Measurements from ENCODE around the gene IQGAP2. TPM values are rescaled to one million over a fixed set of nuclear protein-coding genes. Genes with fewer than 3 reads are reported as not detected.

Gene IQGAP2
- total RNA-seq, 6 experiments from 2014 or later = 96.4 to 152 (median 123) TPM

GRCh38 chr5:76419597-76420298, 16.7 kb downstream of the IQGAP2 start:
- H3K4me1 ChIP-seq = peaks cover 0 to 35% (median 10%) of the 10 kb centered on the region in 4 donors
- DNase-seq (no peak), ATAC-seq (no peak)
- no peak overlapping the region for H3K27ac ChIP-seq
- no peaks in the 10 kb centered on the region for H3K36me3 ChIP-seq
- H3K4me3 ChIP-seq = no peak overlapping the region
- WGBS (ENCODE audit: insufficient coverage, low coverage, low lambda C conversion rate, missing lambda C conversion rate) = 100% methylated on average over 1 of the region's 1 CpG
- intact Hi-C loops (cut with DNase I) = loop anchor here in 1 of 2 donors (10.0 kb wide), 1 partner anchor 45 kb away; no protein-coding TSS in a partner anchor
- TF ChIP-seq POLR2A (IDR thresholded peaks at IDR 0.05) = no peak
- no peak for TF ChIP-seq CTCF (IDR thresholded peaks at IDR 0.05)
- H3K9me3 ChIP-seq = no peaks in the 10 kb centered on the region
- no peaks in the 10 kb centered on the region for H3K27me3 ChIP-seq

- Histone ChIP-seq H3K36me3 (no peaks in the 10 kb centered on the region), H3K9me3 (no peaks in the 10 kb centered on the region), H3K27me3 (no peaks in the 10 kb centered on the region), H3K27ac (peak overlapping the region in 1 of 3 donors; percentile 29), H3K4me3 (no peak overlapping the region), H3K4me1 (peaks cover 0 to 48% (median 14%) of the 10 kb centered on the region in 4 donors)
- intact Hi-C loops (cut with DNase I) = no loop called here
- WGBS (ENCODE audit: insufficient coverage, low coverage, low lambda C conversion rate, missing lambda C conversion rate) = 10% methylated on average over 3 of the region's 4 CpGs
- DNase-seq = peak in 1 of 3 donors; percentile 71
- TF ChIP-seq CTCF (IDR thresholded peaks at IDR 0.05) (no peak), POLR2A (IDR thresholded peaks at IDR 0.05) (no peak)
- ATAC-seq = peak; percentile 82 to 94 (median 86)
Measured at GRCh38 chr5:76422227-76422626, 19.1 kb downstream of the IQGAP2 start.

- H3K36me3 ChIP-seq = no peaks in the 10 kb centered on the region
- no peak for DNase-seq
- H3K4me3 ChIP-seq = no peak overlapping the region
- no peaks in the 10 kb centered on the region for H3K27me3 ChIP-seq
- WGBS (ENCODE audit: insufficient coverage, low coverage, low lambda C conversion rate, missing lambda C conversion rate) = 77% methylated on average over 3 of the region's 3 CpGs
- H3K9me3 ChIP-seq = no peaks in the 10 kb centered on the region
- intact Hi-C loops (cut with DNase I) = no loop called here
- H3K27ac ChIP-seq = peak overlapping the region in 1 of 3 donors; percentile 3
- peaks cover 0 to 48% (median 14%) of the 10 kb centered on the region in 4 donors for H3K4me1 ChIP-seq
- TF ChIP-seq POLR2A (IDR thresholded peaks at IDR 0.05) (no peak), CTCF (IDR thresholded peaks at IDR 0.05) (no peak)
- ATAC-seq = no peak
Measured at GRCh38 chr5:76422742-76423141, 19.7 kb downstream of the IQGAP2 start.

- intact Hi-C loops (cut with DNase I) = no loop called here
- Histone ChIP-seq H3K4me1 (peaks cover 0 to 48% (median 14%) of the 10 kb centered on the region in 4 donors), H3K4me3 (no peak overlapping the region), H3K27ac (no peak overlapping the region), H3K36me3 (no peaks in the 10 kb centered on the region), H3K9me3 (no peaks in the 10 kb centered on the region), H3K27me3 (no peaks in the 10 kb centered on the region)
- ATAC-seq = no peak
- no peak for TF ChIP-seq CTCF (IDR thresholded peaks at IDR 0.05)
- TF ChIP-seq POLR2A (IDR thresholded peaks at IDR 0.05) = no peak
- no peak for DNase-seq
- WGBS (ENCODE audit: insufficient coverage, low coverage, low lambda C conversion rate, missing lambda C conversion rate) = 53% methylated on average over 4 of the region's 4 CpGs
Measured at GRCh38 chr5:76425146-76425545, 22.1 kb downstream of the IQGAP2 start.

All from right lobe of liver (tissue), 6 donors.